Karpas-422 (cell line): Measurements from ENCODE around the gene SLC33A1. TPM values are rescaled to one million over a fixed set of nuclear protein-coding genes. Genes with fewer than 3 reads are reported as not detected.
"Not testable (repeated sequence)": the region's sequence is repeated elsewhere in the genome, so short reads cannot be mapped to it uniquely, and the experiment has no call there.

Experiments
- DNase-seq: peaks from one replicate; pipeline ENCODE4 v3.0.0-alpha.2; 2015
- H2AFZ ChIP-seq: fragments of 200-600 bp; sonication (generic); 2 replicates; pipeline ENCODE4 v1.6.1; 2014; ENCODE audit warnings: antibody characterized with exemption, low read length, mixed read lengths
- H3K27ac ChIP-seq: fragments of 200-600 bp; sonication (generic); 2 replicates; pipeline ENCODE4 v1.5.1; 2014; ENCODE audit warnings: mild to moderate bottlenecking, low read length, moderate library complexity
- H3K27me3 ChIP-seq: fragments of 200-600 bp; sonication (generic); 2 replicates; pipeline ENCODE4 v1.6.1; 2014; ENCODE audit warnings: low read length, mixed read lengths
- H3K36me3 ChIP-seq: fragments of 200-600 bp; sonication (generic); 2 replicates; pipeline ENCODE4 v1.6.1; 2014; ENCODE audit warnings: low read length, mixed read lengths; ENCODE audit not compliant: insufficient read depth
- H3K4me1 ChIP-seq: fragments of 200-600 bp; sonication (generic); 2 replicates; pipeline ENCODE4 v1.6.1; 2014; ENCODE audit warnings: mild to moderate bottlenecking, low read length, mixed read lengths
- H3K4me2 ChIP-seq: fragments of 200-600 bp; sonication (generic); 2 replicates; pipeline ENCODE4 v1.6.1; 2014; ENCODE audit warnings: low read length, low read depth, mild to moderate bottlenecking; ENCODE audit not compliant: poor library complexity, severe bottlenecking
- H3K4me3 ChIP-seq: fragments of 200-600 bp; sonication (generic); 2 replicates; pipeline ENCODE4 v1.5.1; 2014; ENCODE audit warnings: mild to moderate bottlenecking, antibody characterized with exemption, low read length, mixed read lengths
- H3K79me2 ChIP-seq: fragments of 200-600 bp; sonication (generic); 2 replicates; pipeline ENCODE4 v1.6.1; 2014; ENCODE audit warnings: mild to moderate bottlenecking, low read length, mixed read lengths
- H3K9ac ChIP-seq: fragments of 200-600 bp; sonication (generic); 2 replicates; pipeline ENCODE4 v1.6.0; 2014; ENCODE audit warnings: low read length
- H3K9me2 ChIP-seq: fragments of 200-600 bp; sonication (generic), shearing (Covaris generic); replicated peaks from 2 replicates; pipeline ENCODE4 v1.6.0; 2014; ENCODE audit warnings: mild to moderate bottlenecking, low read length, moderate library complexity; ENCODE audit not compliant: insufficient read depth
- H3K9me3 ChIP-seq: fragments of 300-700, 200-600 bp; sonication (generic); 2 replicates; pipeline ENCODE4 v1.6.1; 2014; ENCODE audit warnings: low read length, mixed read lengths
- H4K20me1 ChIP-seq: fragments of 200-600 bp; sonication (generic); 2 replicates; pipeline ENCODE4 v1.6.1; 2014; ENCODE audit warnings: mild to moderate bottlenecking, antibody characterized with exemption, low read length, low read depth; ENCODE audit not compliant: insufficient read depth
- total RNA-seq: library from RNA; depleted of rRNA; stranded (reverse); fragments of >200 nt; shearing (Covaris generic); gene quantifications from 2 replicates; pipeline ENCODE4 v1.2.3, GENCODE V29; 2014; ENCODE audit warnings: low replicate concordance

SLC33A1 gene
- total RNA-seq, 1 experiment from 2014 or later: 54.6 TPM

- peak; percentile 84 for DNase-seq
- H3K4me1 ChIP-seq: peaks cover 29% of the 10 kb centered on the region
Observed at GRCh38 chr3:155853214-155854140, 750 bp downstream of the SLC33A1 start.

GRCh38 chr3:155852341-155852740 is 1.9 kb downstream of the SLC33A1 start:
- DNase-seq: no peak
- Histone ChIP-seq H3K9me3 (no peaks in the 10 kb centered on the region), H4K20me1 (peaks cover 8% of the 10 kb centered on the region; the same call in 1 of the 2 replicates), H3K9me2 (no peaks in the 10 kb centered on the region), H3K79me2 (peaks cover 61% of the 10 kb centered on the region), H3K27ac (peak overlapping the region; percentile 82; the same call in 1 of the 2 replicates), H3K36me3 (peaks cover 9% of the 10 kb centered on the region; the same call in 1 of the 2 replicates), H3K4me3 (peak overlapping the region; percentile 92), H3K4me1 (peaks cover 29% of the 10 kb centered on the region), H3K27me3 (no peaks in the 10 kb centered on the region), H2AFZ (no peak overlapping the region), H3K4me2 (peak overlapping the region; percentile 89), H3K9ac (peak overlapping the region; percentile 94)

More at GRCh38 chr3:155853214-155854140, 750 bp downstream of the SLC33A1 start:
- H3K79me2 ChIP-seq: peaks cover 53% of the 10 kb centered on the region
- H3K4me2 ChIP-seq: peak overlapping the region; percentile 89
- H2AFZ ChIP-seq: no peak overlapping the region
- peaks cover 8% of the 10 kb centered on the region; the same call in 1 of the 2 replicates for H4K20me1 ChIP-seq
- H3K36me3 ChIP-seq: peaks cover 4% of the 10 kb centered on the region; the same call in 1 of the 2 replicates
- H3K9me3 ChIP-seq: no peaks in the 10 kb centered on the region
- no peaks in the 10 kb centered on the region for H3K9me2 ChIP-seq
- peak overlapping the region; percentile 92 for H3K4me3 ChIP-seq
- H3K27me3 ChIP-seq: no peaks in the 10 kb centered on the region
- peak overlapping the region; percentile 82 for H3K27ac ChIP-seq
- H3K9ac ChIP-seq: peak overlapping the region; percentile 94

GRCh38 chr3:155849404-155849803 is 4.8 kb downstream of the SLC33A1 start:
- Histone ChIP-seq H3K79me2 (peaks cover 90% of the 10 kb centered on the region), H3K4me1 (peaks cover 30% of the 10 kb centered on the region), H3K4me2 (peak overlapping the region; percentile 1), H3K36me3 (peaks cover 12% of the 10 kb centered on the region; the same call in 1 of the 2 replicates)
- H2AFZ ChIP-seq, H3K9me3 ChIP-seq, DNase-seq, H3K27ac ChIP-seq, H3K9me2 ChIP-seq, H4K20me1 ChIP-seq, H3K9ac ChIP-seq, H3K4me3 ChIP-seq, H3K27me3 ChIP-seq: not testable (repeated sequence)

GRCh38 chr3:155847993-155848392 is 6.2 kb downstream of the SLC33A1 start:
- Histone ChIP-seq H3K9me2 (no peaks in the 10 kb centered on the region), H3K9me3 (no peaks in the 10 kb centered on the region), H3K27me3 (no peaks in the 10 kb centered on the region), H3K9ac (no peak overlapping the region), H3K4me3 (no peak overlapping the region), H3K79me2 (peaks cover 91% of the 10 kb centered on the region), H3K36me3 (peaks cover 12% of the 10 kb centered on the region; the same call in 1 of the 2 replicates), H3K27ac (no peak overlapping the region), H3K4me2 (no peak overlapping the region), H2AFZ (no peak overlapping the region), H3K4me1 (peaks cover 35% of the 10 kb centered on the region), H4K20me1 (peaks cover 5% of the 10 kb centered on the region; the same call in 1 of the 2 replicates)
- DNase-seq: no peak

- H3K4me2 ChIP-seq: no peak overlapping the region
Observed at GRCh38 chr3:155846119-155846518, 8.1 kb downstream of the SLC33A1 start.

GRCh38 chr3:155843569-155843968 is 10.7 kb downstream of the SLC33A1 start:
- Histone ChIP-seq H3K9me3 (no peaks in the 10 kb centered on the region), H3K4me2 (no peak overlapping the region), H3K9me2 (no peaks in the 10 kb centered on the region), H3K9ac (no peak overlapping the region), H3K27ac (no peak overlapping the region), H3K4me3 (no peak overlapping the region), H3K36me3 (peaks cover 9% of the 10 kb centered on the region; the same call in 1 of the 2 replicates), H3K79me2 (peaks cover 64% of the 10 kb centered on the region), H2AFZ (no peak overlapping the region), H3K27me3 (no peaks in the 10 kb centered on the region), H4K20me1 (no peaks in the 10 kb centered on the region), H3K4me1 (peaks cover 14% of the 10 kb centered on the region; the same call in 1 of the 2 replicates)
- no peak for DNase-seq

More at GRCh38 chr3:155846119-155846518, 8.1 kb downstream of the SLC33A1 start:
- Histone ChIP-seq H4K20me1 (no peaks in the 10 kb centered on the region), H3K27ac (no peak overlapping the region), H2AFZ (no peak overlapping the region), H3K9me3 (no peaks in the 10 kb centered on the region), H3K79me2 (peaks cover 82% of the 10 kb centered on the region), H3K4me1 (peaks cover 19% of the 10 kb centered on the region; the same call in 1 of the 2 replicates), H3K27me3 (no peaks in the 10 kb centered on the region), H3K36me3 (peaks cover 12% of the 10 kb centered on the region; the same call in 1 of the 2 replicates), H3K4me3 (no peak overlapping the region), H3K9me2 (no peaks in the 10 kb centered on the region), H3K9ac (no peak overlapping the region)
- DNase-seq: no peak

- Histone ChIP-seq H3K27me3 (no peaks in the 10 kb centered on the region), H3K4me1 (no peaks in the 10 kb centered on the region), H4K20me1 (no peaks in the 10 kb centered on the region), H3K4me3 (no peak overlapping the region), H3K27ac (no peak overlapping the region), H2AFZ (no peak overlapping the region), H3K9ac (no peak overlapping the region), H3K4me2 (no peak overlapping the region), H3K36me3 (peaks cover 14% of the 10 kb centered on the region), H3K9me3 (no peaks in the 10 kb centered on the region), H3K9me2 (no peaks in the 10 kb centered on the region), H3K79me2 (peaks cover 38% of the 10 kb centered on the region)
- DNase-seq: no peak
Observed at GRCh38 chr3:155835341-155836071, 18.7 kb downstream of the SLC33A1 start.
